ENCODE data around the gene EPB41L4B.
"Not testable (repeated sequence)": the region's sequence is repeated elsewhere in the genome, so short reads cannot be mapped to it uniquely, and the experiment has no call there.

EPB41L4B gene

DNA sequence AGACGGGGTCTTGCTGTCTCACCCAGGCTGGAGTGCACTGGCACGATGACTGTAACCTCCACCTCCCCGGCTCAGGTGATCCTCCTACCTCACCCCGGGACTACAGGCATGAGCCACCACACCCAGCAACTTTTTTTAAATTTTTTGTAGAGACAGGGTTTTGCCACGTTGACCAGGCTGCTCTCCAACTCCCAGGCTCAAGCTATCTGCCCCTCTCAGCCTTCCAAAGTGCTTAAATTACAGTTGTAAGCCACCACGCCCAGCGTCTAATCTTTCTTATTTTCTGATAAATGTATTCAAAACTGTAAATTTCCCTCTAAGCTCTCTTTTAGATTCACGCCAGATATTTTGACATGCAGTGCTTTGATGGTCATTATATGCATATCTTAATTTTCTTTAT is 164.2 kb downstream of the EPB41L4B start:
- DNase-seq: no peak

DNA sequence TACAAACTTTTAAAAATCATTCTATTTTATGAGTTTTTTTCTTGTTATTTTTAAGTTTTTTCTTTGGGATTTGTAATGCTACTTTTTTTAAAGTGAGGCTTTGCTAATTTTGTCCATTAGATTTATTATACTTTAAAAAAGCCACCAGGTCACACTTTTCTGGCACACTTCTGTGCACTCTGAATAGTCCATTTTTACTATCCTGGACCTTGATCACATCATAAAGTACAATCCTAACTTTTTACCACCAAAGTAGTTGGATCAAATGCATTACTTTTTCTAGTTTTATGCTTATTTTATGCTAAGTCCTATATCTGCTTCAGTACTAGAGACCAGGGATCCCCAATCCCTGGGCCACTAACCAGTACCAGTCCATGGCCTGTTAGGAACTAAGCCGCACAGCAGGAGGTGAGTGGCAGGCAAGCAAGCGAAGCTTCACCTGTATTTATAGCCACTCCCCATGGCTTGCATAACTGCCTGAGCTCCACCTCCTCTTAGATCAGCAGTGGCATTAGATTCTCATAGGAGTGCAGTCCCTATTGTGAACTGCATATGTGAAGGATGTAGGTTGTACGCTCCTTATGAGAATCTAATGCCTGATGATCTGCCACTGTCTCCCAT is 169.8 kb downstream of the EPB41L4B start:
- no peak for DNase-seq

DNA sequence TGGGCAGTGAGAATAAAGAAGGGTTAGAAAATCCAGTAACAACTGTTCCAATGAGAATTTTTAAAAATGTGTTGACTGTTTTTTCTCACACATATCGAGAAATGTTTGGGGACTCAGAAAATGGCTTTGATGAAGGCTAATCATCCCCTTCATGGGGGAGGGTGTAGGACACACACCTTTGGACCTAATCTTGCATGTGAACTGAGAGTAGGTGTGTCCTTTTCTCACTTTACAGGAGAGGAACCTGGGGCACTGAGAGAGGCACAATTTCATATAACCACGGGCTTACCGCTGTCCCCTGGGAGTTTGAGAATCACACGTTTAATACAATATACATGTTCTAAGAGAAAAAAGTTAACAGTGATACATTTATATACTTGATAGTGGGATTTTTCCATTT is 171.1 kb downstream of the EPB41L4B start:
- no peak for DNase-seq

GRCh38 chr9:109149089-109149488 is 171.8 kb downstream of the EPB41L4B start:
- no peak for DNase-seq

DNA sequence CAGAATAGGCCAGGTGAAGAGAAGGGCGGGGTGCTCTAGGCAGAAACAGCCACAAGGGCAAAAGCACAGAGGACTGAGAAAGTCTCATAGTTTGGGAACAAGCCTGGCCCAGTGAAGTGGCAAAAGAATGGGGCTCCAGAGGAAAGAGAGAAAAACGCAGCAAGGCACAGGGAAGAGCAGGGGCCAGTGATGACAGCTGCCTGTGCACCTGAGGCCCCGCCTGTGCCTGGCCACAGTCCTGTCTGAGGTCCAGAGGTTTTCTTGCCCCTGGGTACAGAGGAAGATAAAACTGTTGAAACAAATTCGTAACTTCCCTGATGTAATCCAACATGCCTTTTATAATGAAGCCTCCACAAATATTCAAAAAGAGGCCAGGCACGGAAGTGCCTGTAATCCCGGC is 175.8 kb downstream of the EPB41L4B start:
- no peak for DNase-seq

GRCh38 chr9:109143881-109144562 is 176.8 kb downstream of the EPB41L4B start:
- DNase-seq: no peak

- no peak for DNase-seq
Measured at GRCh38 chr9:109141375-109141774, 179.5 kb downstream of the EPB41L4B start.

DNA sequence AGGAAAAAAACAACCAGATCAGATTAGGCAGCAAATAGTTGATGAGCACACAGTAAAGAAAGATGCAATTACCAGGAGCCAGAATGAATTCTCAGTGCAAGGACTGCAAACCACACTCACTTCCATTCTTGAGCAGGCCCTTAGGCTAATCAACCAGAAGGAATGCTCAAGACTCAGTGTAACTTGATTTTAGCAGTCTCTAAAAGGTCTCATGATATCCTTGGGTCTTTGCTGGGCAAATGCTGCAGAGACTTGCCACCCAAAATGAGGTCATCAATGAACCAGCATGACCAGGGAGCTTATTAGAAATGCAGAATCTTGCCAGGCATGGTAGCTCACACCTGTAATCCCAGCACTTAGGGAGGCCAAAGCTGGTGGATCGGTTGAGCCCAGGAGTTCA is 181.0 kb downstream of the EPB41L4B start:
- DNase-seq: no peak

GRCh38 chr9:109138421-109138820 is 182.4 kb downstream of the EPB41L4B start:
- no peak for DNase-seq

- no peak for DNase-seq
Measured at GRCh38 chr9:109134167-109134578, 186.7 kb downstream of the EPB41L4B start.

DNA sequence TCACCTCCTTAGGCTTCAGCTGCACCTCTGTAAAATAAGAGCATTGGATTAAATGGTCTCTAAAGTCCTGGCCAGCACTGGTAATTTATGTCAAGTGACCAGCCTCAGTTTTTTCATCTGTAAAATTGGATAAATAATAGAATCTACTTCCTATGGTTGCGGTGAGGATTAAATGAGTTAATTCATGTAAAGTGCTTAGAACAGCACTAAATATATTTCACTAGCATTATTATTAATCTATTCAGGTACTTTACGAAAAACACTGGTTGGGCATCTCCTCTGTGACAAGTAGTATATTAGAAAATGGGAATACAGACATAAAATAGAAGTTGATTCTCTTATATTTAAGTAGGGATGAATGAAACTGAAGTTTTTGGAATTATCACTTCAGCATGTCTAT is 187.3 kb downstream of the EPB41L4B start:
- DNase-seq: no peak

- no peak for DNase-seq
Measured at GRCh38 chr9:109132567-109133021, 188.3 kb downstream of the EPB41L4B start.

GRCh38 chr9:109129470-109130197 is 191.2 kb downstream of the EPB41L4B start:
- no peak for DNase-seq

DNA sequence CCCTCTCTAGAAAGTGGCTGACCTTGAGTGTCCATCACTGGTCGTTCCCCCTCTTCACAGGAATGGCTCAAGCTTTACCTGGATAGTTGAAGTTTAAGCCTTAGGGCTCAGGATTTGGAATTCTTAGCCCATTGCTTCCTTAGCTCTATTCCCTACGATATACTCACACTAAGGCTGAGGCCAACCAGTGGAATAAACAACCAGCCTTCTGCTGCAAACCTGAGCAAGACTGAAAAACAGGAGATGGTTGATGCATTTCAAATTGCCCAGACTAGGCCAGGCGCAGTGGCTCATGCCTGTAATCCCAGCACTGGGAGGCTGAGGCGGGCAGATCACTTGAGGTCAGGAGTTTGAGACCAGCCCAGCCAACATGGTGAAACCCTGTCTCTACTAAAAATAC is 194.2 kb downstream of the EPB41L4B start:
- not testable (repeated sequence) for DNase-seq

- no peak for DNase-seq
Measured at GRCh38 chr9:109124121-109124520, 196.7 kb downstream of the EPB41L4B start.

GRCh38 chr9:109122726-109123621 is 197.9 kb downstream of the EPB41L4B start:
- no peak for DNase-seq

Measured in NCI-H446 treated with DMSO at 0.1 percent for 48 hours (cell line).